Fibroblast of upper back skin (primary cell): ENCODE measurements around the gene TMEM255B.
"Not testable (repeated sequence)": the region's sequence is repeated elsewhere in the genome, so short reads cannot be mapped to it uniquely, and the experiment has no call there.

Source experiments
- DNase-seq: peaks from one replicate; pipeline ENCODE4 v3.0.0-alpha.2; 2013

The TMEM255B gene

GRCh38 chr13:113750554-113751399, 8.2 kb upstream of the TMEM255B start:
- no peak for DNase-seq

- no peak for DNase-seq
These were observed 7.5 kb upstream of the TMEM255B start for GRCh38 chr13:113751491-113751890.

- not testable (repeated sequence) for DNase-seq
These were observed 6.6 kb upstream of the TMEM255B start for GRCh38 chr13:113752211-113752986.

GRCh38 chr13:113753171-113753570, 5.9 kb upstream of the TMEM255B start:
- DNase-seq = no peak

- no peak for DNase-seq
These were observed 4.8 kb upstream of the TMEM255B start for GRCh38 chr13:113754242-113754641.

- no peak for DNase-seq
These were observed 4.3 kb upstream of the TMEM255B start for GRCh38 chr13:113754691-113755090.

GRCh38 chr13:113756441-113757097, 2.5 kb upstream of the TMEM255B start:
- no peak for DNase-seq

GRCh38 chr13:113759525-113760137, 605 bp downstream of the TMEM255B start:
- no peak for DNase-seq

GRCh38 chr13:113761136-113761535, 2.1 kb downstream of the TMEM255B start:
- DNase-seq = no peak

GRCh38 chr13:113762075-113762474, 3.0 kb downstream of the TMEM255B start:
- no peak for DNase-seq

GRCh38 chr13:113762538-113762937, 3.5 kb downstream of the TMEM255B start:
- DNase-seq = no peak

- no peak for DNase-seq
These were observed 4.2 kb downstream of the TMEM255B start for GRCh38 chr13:113763254-113763653.

GRCh38 chr13:113763961-113764792, 5.2 kb downstream of the TMEM255B start:
- DNase-seq = no peak

GRCh38 chr13:113764793-113765563, 6.0 kb downstream of the TMEM255B start:
- no peak for DNase-seq

GRCh38 chr13:113765564-113765910, 6.5 kb downstream of the TMEM255B start:
- DNase-seq = no peak

- no peak for DNase-seq
These were observed 7.2 kb downstream of the TMEM255B start for GRCh38 chr13:113766035-113766800.

- DNase-seq = no peak
These were observed 8.3 kb downstream of the TMEM255B start for GRCh38 chr13:113767366-113767765.

- no peak for DNase-seq
These were observed 9.2 kb downstream of the TMEM255B start for GRCh38 chr13:113768018-113768905.

- no peak for DNase-seq
These were observed 10.1 kb downstream of the TMEM255B start for GRCh38 chr13:113769106-113769505.

- no peak for DNase-seq
These were observed 10.9 kb downstream of the TMEM255B start for GRCh38 chr13:113769881-113770280.
